T-helper 1 cell treated with Interleukin-12 subunit alpha and Interleukin-12 subunit beta and Interleukin-4 antibody, amounts not matched to agents 30 ng/mL and 1 ng/mL, for 36 hours (primary cell): ENCODE results near the gene NANOG. TPM values are rescaled to one million over a fixed set of nuclear protein-coding genes. Genes with fewer than 3 reads are reported as not detected.
"Not testable (repeated sequence)": the region's sequence is repeated elsewhere in the genome, so short reads cannot be mapped to it uniquely, and the experiment has no call there.

Experiments
- intact Hi-C: fragments of 100-400 bp; cut with micrococcal nuclease; formaldehyde crosslinking; loops from one replicate; pipeline ENCODE4 v1.15.1; 2024
- total RNA-seq: library from RNA; stranded (reverse); gene quantifications from 2 replicates; pipeline ENCODE4 v1.2.3, GENCODE V29; 2022

Gene NANOG
- total RNA-seq, result not detected in 2 replicates

- intact Hi-C loops, result not testable (repeated sequence)
Measured at GRCh38 chr12:7788884-7789528, at the start of gene NANOG. Gene NANOG (plus strand): TSS chr12:7789402. CDS start chr12:7789615, 213 bp downstream.

GRCh38 chr12:7747246-7747645, 42.0 kb upstream of the NANOG start, which contains the start of gene CLEC4C:
Gene CLEC4C (minus strand): TSS chr12:7747375. CDS start chr12:7747348, 27 bp downstream.
- intact Hi-C loops, result no loop called here

GRCh38 chr12:7748852-7749251, 40.4 kb upstream of the NANOG start:
- intact Hi-C loops, result no loop called here

- intact Hi-C loops, result no loop called here
Measured at GRCh38 chr12:7749442-7749841, 39.8 kb upstream of the NANOG start.

GRCh38 chr12:7750350-7750749, 38.9 kb upstream of the NANOG start:
- intact Hi-C loops, result no loop called here

- intact Hi-C loops, result no loop called here
Measured at GRCh38 chr12:7751394-7751793, 37.8 kb upstream of the NANOG start.

- intact Hi-C loops, result not testable (repeated sequence)
Measured at GRCh38 chr12:7751941-7752922, 37.0 kb upstream of the NANOG start.

- intact Hi-C loops, result not testable (repeated sequence)
Measured at GRCh38 chr12:7755668-7756067, 33.5 kb upstream of the NANOG start.

- intact Hi-C loops, result no loop called here
Measured at GRCh38 chr12:7756993-7757392, 32.2 kb upstream of the NANOG start.

GRCh38 chr12:7758766-7759140, 30.4 kb upstream of the NANOG start:
- intact Hi-C loops, result no loop called here

- intact Hi-C loops, result no loop called here
Measured at GRCh38 chr12:7769999-7770398, 19.2 kb upstream of the NANOG start.

GRCh38 chr12:7781274-7781673, 7.9 kb upstream of the NANOG start:
- intact Hi-C loops, result no loop called here

GRCh38 chr12:7782055-7782454, 7.1 kb upstream of the NANOG start:
- intact Hi-C loops, result no loop called here

- intact Hi-C loops, result not testable (repeated sequence)
Measured at GRCh38 chr12:7783433-7783832, 5.8 kb upstream of the NANOG start.

- intact Hi-C loops, result no loop called here
Measured at GRCh38 chr12:7784701-7785100, 4.5 kb upstream of the NANOG start.

- intact Hi-C loops, result no loop called here
Measured at GRCh38 chr12:7787574-7788293, 1.5 kb upstream of the NANOG start.

GRCh38 chr12:7788294-7788660, 925 bp upstream of the NANOG start:
- intact Hi-C loops, result no loop called here

GRCh38 chr12:7793211-7793610, 4.0 kb downstream of the NANOG start:
- intact Hi-C loops, result no loop called here

- intact Hi-C loops, result not testable (repeated sequence)
Measured at GRCh38 chr12:7797269-7797668, 8.1 kb downstream of the NANOG start.

- intact Hi-C loops, result no loop called here
Measured at GRCh38 chr12:7797698-7798398, 8.6 kb downstream of the NANOG start.

GRCh38 chr12:7798750-7799308, 9.6 kb downstream of the NANOG start:
- intact Hi-C loops, result not testable (repeated sequence)
